COLO668 (cell line): ENCODE measurements around the gene SCFD2.
A peak's percentile ranks its signal among the peaks of the same experiment; 100 is the strongest.

ENCODE experiments used
- DNase-seq: peaks from one replicate; lab custom pipeline; 2025; ENCODE audit not compliant: unreplicated experiment; lab: John Stamatoyannopoulos, UW

Gene SCFD2

GRCh38 chr4:52904421-52904820 is 461.4 kb downstream of the SCFD2 start:
- DNase-seq: no peak

- DNase-seq: no peak
These were observed 462.6 kb downstream of the SCFD2 start for GRCh38 chr4:52903273-52903672.

- DNase-seq: no peak
These were observed 471.4 kb downstream of the SCFD2 start for GRCh38 chr4:52894443-52894842.

- no peak for DNase-seq
These were observed 473.0 kb downstream of the SCFD2 start for GRCh38 chr4:52892880-52893279.

GRCh38 chr4:52891743-52892142 is 474.1 kb downstream of the SCFD2 start:
- no peak for DNase-seq

GRCh38 chr4:52890521-52890791 is 475.4 kb downstream of the SCFD2 start:
- DNase-seq: no peak

GRCh38 chr4:52889778-52890520 is 475.9 kb downstream of the SCFD2 start:
- DNase-seq: no peak

GRCh38 chr4:52889354-52889753 is 476.5 kb downstream of the SCFD2 start:
- no peak for DNase-seq

- DNase-seq: no peak
These were observed 480.9 kb downstream of the SCFD2 start for GRCh38 chr4:52884994-52885393.

GRCh38 chr4:52883707-52884669 is 481.9 kb downstream of the SCFD2 start:
- DNase-seq: no peak

GRCh38 chr4:52883183-52883621 is 482.7 kb downstream of the SCFD2 start:
- DNase-seq: no peak

- no peak for DNase-seq
These were observed 484.9 kb downstream of the SCFD2 start for GRCh38 chr4:52880994-52881393.

- DNase-seq: no peak
These were observed 486.4 kb downstream of the SCFD2 start for GRCh38 chr4:52879471-52879870.

- DNase-seq: no peak
These were observed 488.2 kb downstream of the SCFD2 start for GRCh38 chr4:52877694-52878093.

GRCh38 chr4:52877036-52877435 is 488.8 kb downstream of the SCFD2 start:
- no peak for DNase-seq

GRCh38 chr4:52876069-52876468 is 489.8 kb downstream of the SCFD2 start:
- no peak for DNase-seq

- DNase-seq: no peak
These were observed 490.9 kb downstream of the SCFD2 start for GRCh38 chr4:52874948-52875347.

GRCh38 chr4:52873861-52874343 is 492.0 kb downstream of the SCFD2 start:
- no peak for DNase-seq

- no peak for DNase-seq
These were observed 492.7 kb downstream of the SCFD2 start for GRCh38 chr4:52873191-52873590.

GRCh38 chr4:52870225-52870624 is 495.6 kb downstream of the SCFD2 start:
- peak; percentile 12 for DNase-seq

- DNase-seq: no peak
These were observed 496.2 kb downstream of the SCFD2 start for GRCh38 chr4:52869656-52870055.

- DNase-seq: peak; percentile 20
These were observed 496.7 kb downstream of the SCFD2 start for GRCh38 chr4:52869196-52869595.
